IMR-90 (cell line): ENCODE data around the gene LSM12. TPM values are rescaled to one million over a fixed set of nuclear protein-coding genes. Genes with fewer than 3 reads are reported as not detected.

Experiments
- ATAC-seq: fragments of 200-7000 bp; cut with Tn5 transposase; 2 replicates; pipeline ENCODE4 v1.9.1; 2020; ENCODE audit warnings: low read depth, mild to moderate bottlenecking, moderate library complexity
- Bru-seq: library from RNA; stranded (reverse); fragments of 400-500 nt; gene quantifications from one replicate; lab custom pipeline; 2021; lab: Mats Ljungman, UMichigan
- BruChase-seq, 2 experiments: library from RNA; stranded (reverse); fragments of 400-500 nt; gene quantifications; one replicate each; lab custom pipeline; 2021; lab: Mats Ljungman, UMichigan
- BruUV-seq: library from RNA; stranded (reverse); fragments of 400-500 nt; replicated peaks from 2 replicates; lab custom pipeline; 2021; lab: Mats Ljungman, UMichigan
- CTCF ChIA-PET: fragments of 300-600 bp; formaldehyde crosslinking; extraction: SDS; loops from one replicate; lab custom pipeline; 2021; ENCODE audit warnings: antibody characterized with exemption; lab: Yijun Ruan, JAX
- POLR2A ChIA-PET: fragments of 300-600 bp; sonication (Branson Sonifier 250); formaldehyde crosslinking; loops from one replicate; lab custom pipeline; 2022; ENCODE audit warnings: antibody characterized with exemption; ENCODE audit not compliant: unreplicated experiment; lab: Charles Lee
- DNase-seq: peaks from one replicate; pipeline ENCODE4 v3.0.0; 2013
- H2AFZ ChIP-seq: replicated peaks from 2 replicates; pipeline ENCODE3; 2013; ENCODE audit warnings: low read length, mild to moderate bottlenecking; ENCODE audit not compliant: poor library complexity
- H2AK5ac ChIP-seq: 2 replicates; pipeline ENCODE4 v1.6.1; 2013; ENCODE audit warnings: low read depth, low read length, inconsistent platforms
- H2AK9ac ChIP-seq: replicated peaks from 2 replicates; pipeline ENCODE3; 2013; ENCODE audit warnings: mild to moderate bottlenecking, low read depth, low read length, moderate library complexity; ENCODE audit not compliant: poor library complexity
- H2BK120ac ChIP-seq: 2 replicates; pipeline ENCODE4 v1.6.1; 2013; ENCODE audit warnings: low read depth, low read length, inconsistent platforms
- H2BK15ac ChIP-seq: 3 replicates; pipeline ENCODE4 v1.6.1; 2013; ENCODE audit warnings: low read depth, low read length, inconsistent platforms
- H2BK20ac ChIP-seq: 2 replicates; pipeline ENCODE4 v1.6.1; 2013; ENCODE audit warnings: low read depth, mild to moderate bottlenecking, inconsistent platforms, low read length, moderate library complexity
- H2BK5ac ChIP-seq: 2 replicates; pipeline ENCODE4 v1.6.1; 2013; ENCODE audit warnings: mild to moderate bottlenecking, low read depth, low read length, inconsistent platforms; ENCODE audit not compliant: poor library complexity, severe bottlenecking
- H3K14ac ChIP-seq: replicated peaks from 2 replicates; pipeline ENCODE4 v1.6.1; 2013; ENCODE audit warnings: low read depth, low read length, inconsistent platforms
- H3K18ac ChIP-seq: 2 replicates; pipeline ENCODE4 v1.6.1; 2013; ENCODE audit warnings: low read depth, low read length, control low read depth
- H3K23ac ChIP-seq: 2 replicates; pipeline ENCODE4 v1.6.1; 2013; ENCODE audit warnings: low read depth, low read length, inconsistent platforms
- H3K27ac ChIP-seq: 2 replicates; pipeline ENCODE4 v1.5.1; 2013; ENCODE audit warnings: mild to moderate bottlenecking, control low read depth, low read length; ENCODE audit not compliant: insufficient read depth
- H3K27me3 ChIP-seq: 2 replicates; pipeline ENCODE4 v1.6.1; 2013; ENCODE audit warnings: low read length; ENCODE audit not compliant: control insufficient read depth, insufficient read depth
- H3K36me3 ChIP-seq: 2 replicates; pipeline ENCODE4 v1.6.1; 2013; ENCODE audit warnings: low read length, mixed read lengths; ENCODE audit not compliant: control insufficient read depth, insufficient read depth
- H3K4ac ChIP-seq: 2 replicates; pipeline ENCODE4 v1.6.1; 2013; ENCODE audit warnings: low read depth, low read length, inconsistent platforms
- H3K4me1 ChIP-seq: 2 replicates; pipeline ENCODE4 v1.6.1; 2013; ENCODE audit warnings: low read length, mixed read lengths; ENCODE audit not compliant: control insufficient read depth, insufficient read depth
- H3K4me2 ChIP-seq: 2 replicates; pipeline ENCODE4 v1.6.1; 2013; ENCODE audit warnings: low read depth, mild to moderate bottlenecking, control low read depth, low read length, moderate library complexity
- H3K4me3 ChIP-seq: 2 replicates; pipeline ENCODE4 v1.5.1; 2013; ENCODE audit warnings: low read depth, mild to moderate bottlenecking, control low read depth, low read length, moderate library complexity; ENCODE audit not compliant: insufficient read depth
- H3K56ac ChIP-seq: 2 replicates; pipeline ENCODE4 v1.6.1; 2013; ENCODE audit warnings: low read length, inconsistent platforms; ENCODE audit not compliant: insufficient read depth; ENCODE audit errors: extremely low read depth
- H3K79me1 ChIP-seq, 2 experiments: 2 replicates each; pipeline ENCODE4 v1.6.1; 2013; ENCODE audit warnings: low read length in 2 of 2, inconsistent platforms in 1 of 2, low read depth in 1 of 2
- H3K9ac ChIP-seq: 2 replicates; pipeline ENCODE4 v1.6.1; 2013; ENCODE audit warnings: low read depth, low read length, control low read depth
- H3K9me1 ChIP-seq: 2 replicates; pipeline ENCODE4 v1.6.1; 2013; ENCODE audit warnings: low read length, inconsistent platforms; ENCODE audit not compliant: insufficient read depth
- H3K9me3 ChIP-seq: 2 replicates; pipeline ENCODE4 v1.6.1; 2013; ENCODE audit warnings: low read length; ENCODE audit not compliant: control insufficient read depth, insufficient read depth
- H4K20me1 ChIP-seq: 2 replicates; pipeline ENCODE4 v1.6.1; 2013; ENCODE audit warnings: low read length, inconsistent platforms; ENCODE audit not compliant: insufficient read depth
- H4K5ac ChIP-seq: 2 replicates; pipeline ENCODE4 v1.6.1; 2013; ENCODE audit warnings: mild to moderate bottlenecking, low read depth, low read length, control low read depth
- H4K8ac ChIP-seq, 2 experiments: 2 replicates each; pipeline ENCODE4 v1.6.1; 2013; ENCODE audit warnings: low read depth in 2 of 2, low read length in 2 of 2, control low read depth in 1 of 2, inconsistent platforms in 1 of 2
- H4K91ac ChIP-seq: 2 replicates; pipeline ENCODE4 v1.6.1; 2013; ENCODE audit warnings: low read depth, low read length, inconsistent platforms; ENCODE audit not compliant: insufficient read depth
- BHLHE40 ChIP-seq: fragments of 150-350 bp; IDR thresholded peaks from 2 replicates; pipeline ENCODE4 v1.6.1; 2016; ENCODE audit warnings: mild to moderate bottlenecking, low read depth, low read length
- CEBPB ChIP-seq: IDR thresholded peaks from 2 replicates; pipeline ENCODE4 v1.6.1; 2012; ENCODE audit warnings: low read depth, low read length, improper control_type of control experiment
- CHD1 ChIP-seq: IDR thresholded peaks from 2 replicates; pipeline ENCODE4 v1.6.1; 2012; ENCODE audit warnings: low read depth, low read length, improper control_type of control experiment
- MAFK ChIP-seq: IDR thresholded peaks from 2 replicates; pipeline ENCODE4 v1.6.1; 2012; ENCODE audit warnings: low read depth, low read length, improper control_type of control experiment
- MAZ ChIP-seq: IDR thresholded peaks from 2 replicates; pipeline ENCODE4 v1.6.1; 2012; ENCODE audit warnings: low read depth, mild to moderate bottlenecking, low read length, improper control_type of control experiment, moderate library complexity, borderline replicate concordance
- MXI1 ChIP-seq: IDR thresholded peaks from 2 replicates; pipeline ENCODE4 v1.6.1; 2012; ENCODE audit warnings: low read depth, mild to moderate bottlenecking, low read length, moderate library complexity, borderline replicate concordance
- NFE2L2 ChIP-seq: fragments of 150-350 bp; IDR thresholded peaks from 2 replicates; pipeline ENCODE4 v1.6.1; 2016; ENCODE audit warnings: low read depth, mild to moderate bottlenecking, low read length
- POLR2A ChIP-seq: IDR thresholded peaks from 2 replicates; pipeline ENCODE4 v1.6.1; 2012; ENCODE audit warnings: mild to moderate bottlenecking, low read depth, low read length
- RAD21 ChIP-seq: IDR thresholded peaks from 2 replicates; pipeline ENCODE4 v1.6.1; 2012; ENCODE audit warnings: low read length, improper control_type of control experiment
- RCOR1 ChIP-seq: IDR thresholded peaks from 2 replicates; pipeline ENCODE4 v1.6.1; 2012; ENCODE audit warnings: mild to moderate bottlenecking, low read length, improper control_type of control experiment; ENCODE audit not compliant: insufficient replicate concordance
- RFX5 ChIP-seq: IDR thresholded peaks from 2 replicates; pipeline ENCODE4 v1.8.0; 2012; ENCODE audit warnings: low read depth, mild to moderate bottlenecking, low read length, moderate library complexity
- SMC3 ChIP-seq: fragments of 150-350 bp; IDR thresholded peaks from 2 replicates; pipeline ENCODE4 v1.6.1; 2016; ENCODE audit warnings: low read depth, mild to moderate bottlenecking, antibody characterized with exemption, low read length, moderate library complexity
- WGBS, 2 experiments: methylation state at CpG; one replicate each; pipeline versions ENCODE4 v1.1.5 to v1.1.7; 2013; ENCODE audit warnings: missing lambda C conversion rate in 2 of 2; ENCODE audit not compliant: insufficient read length in 1 of 2; ENCODE audit errors: extremely low coverage in 2 of 2; 5-methylcytosine and 5-hydroxymethylcytosine counted together
- dilution Hi-C: fragments of 300-500 bp; cut with HindIII; formaldehyde crosslinking; loops from one replicate; pipeline ENCODE4 v1.14.3; 2018; ENCODE audit warnings: low sequenced_read_pairs; ENCODE audit not compliant: unreplicated experiment
- in situ Hi-C: fragments of 300-500 bp; cut with MboI; formaldehyde crosslinking; loops from 3 replicates; pipeline ENCODE4 v1.14.3; 2019; ENCODE audit warnings: low sequenced_read_pairs, inconsistent platforms, mixed read lengths
- intact Hi-C: fragments of 100-400 bp; cut with micrococcal nuclease; formaldehyde crosslinking; loops from 2 replicates; pipeline ENCODE4 v1.10.0; 2022
- long read RNA-seq: library from polyadenylated mRNA; unstranded; transcript quantifications from one replicate; pipeline ENCODE4 v2.0.0, GENCODE V29; 2021; ENCODE audit not compliant: unreplicated experiment
- polyA plus RNA-seq, 3 experiments: library from polyadenylated mRNA; depleted of rRNA; stranded (reverse); fragments of >200 nt; gene quantifications; 2 replicates each; pipeline ENCODE4 v1.2.3, GENCODE V29; 2012; ENCODE audit warnings: low replicate concordance in 1 of 3
- total RNA-seq: library from RNA; depleted of rRNA; stranded (reverse); fragments of >200 nt; gene quantifications from 2 replicates; pipeline ENCODE4 v1.2.3, GENCODE V29; 2012; rRNA removed
- TF ChIP-seq, protein P1 (sequence below): fragments of 150-350 bp; IDR thresholded peaks from 2 replicates; pipeline ENCODE4 v1.6.1; 2017; ENCODE audit warnings: mild to moderate bottlenecking, antibody characterized with exemption, low read length, low read depth
- TF ChIP-seq, protein P2 (sequence below): fragments of 150-350 bp; IDR thresholded peaks from 2 replicates; pipeline ENCODE4 v1.6.1; 2016; ENCODE audit warnings: low read depth, mild to moderate bottlenecking, low read length, moderate library complexity, borderline replicate concordance

LSM12 gene
- total RNA-seq = 41.0 and 50.3 TPM in 2 replicates
- 37.6 and 38.0 TPM in 2 replicates for polyA plus RNA-seq (2012; rRNA removed)
- polyA plus RNA-seq (2012; cell fraction: cytosol; rRNA removed) = 20.3 and 21.4 TPM in 2 replicates
- polyA plus RNA-seq (2012; cell fraction: nucleus; rRNA removed; ENCODE audit: low replicate concordance) = 8.8 and 29.9 TPM in 2 replicates
- Bru-seq, nascent RNA = percentile 90 among the genes with signal in this experiment
- BruChase-seq, experiment 1, labeled RNA remaining after a 6-hour chase = percentile 95 among the genes with signal in this experiment
- BruChase-seq, experiment 2, labeled RNA remaining after a 2-hour chase = percentile 86 among the genes with signal in this experiment
- long read RNA-seq, transcript LSM12-201 (5 exons, 2,308 nt) = major isoform, 13 of 20 reads
- long read RNA-seq, partial matches to known transcripts = 2 of 20 reads
- long read RNA-seq, other reads (novel, unspliced or antisense) = 4 of 20 reads

DNA sequence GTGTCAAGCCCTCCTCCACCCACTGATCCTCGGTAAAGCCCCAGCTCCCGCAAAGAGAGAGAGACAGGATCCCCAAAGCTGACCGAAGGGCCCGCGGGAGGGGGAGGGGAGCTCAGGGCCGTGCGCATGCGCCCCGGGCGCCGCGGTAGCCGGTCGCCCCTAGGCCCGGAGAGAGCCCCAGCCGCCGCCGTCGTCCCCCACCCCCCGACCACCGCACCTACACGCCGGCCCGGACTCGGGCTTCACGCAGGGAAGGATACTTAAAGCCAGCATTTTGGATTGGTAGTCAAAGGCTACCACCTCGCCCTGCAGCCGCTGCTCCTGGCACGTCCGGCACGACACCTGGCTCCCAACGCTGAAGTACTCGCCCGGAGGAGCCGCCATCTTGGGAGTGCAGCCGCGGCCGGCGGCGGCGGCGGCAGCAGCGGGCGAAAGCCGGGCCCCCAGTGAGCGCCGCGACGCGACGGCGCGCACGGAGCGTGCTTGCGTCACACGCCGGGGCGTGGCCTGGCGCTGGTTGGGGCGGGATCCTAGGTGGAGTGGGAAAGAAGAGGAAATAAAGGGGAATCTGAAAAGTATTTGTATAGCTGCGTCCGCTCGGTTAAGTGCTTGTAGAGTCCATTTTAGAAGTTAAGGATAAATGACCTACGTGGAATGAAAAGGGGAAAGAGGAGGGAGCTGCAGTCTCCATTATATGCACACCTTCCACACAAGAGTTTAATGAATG lies at the start of gene LSM12:
Gene LSM12, minus strand, starts transcription at position 468 of the 727 bp plus-strand sequence. Its CDS starts 84 bp downstream, at position 384.
- H2AFZ ChIP-seq = peak within 1 kb of the TSS; percentile 93
- 1% methylated on average over 29 of the region's 65 CpGs; no CpG with 5 or more reads in 1 of the 2 experiments for WGBS, 2 experiments
- CTCF ChIA-PET = interaction anchor here (0.6 to 2.3 kb wide), 2 partner anchors 11 to 50 kb away, joined by 3 to 8 read pairs; no protein-coding TSS in a partner anchor
- TF ChIP-seq SMC3 (no peak), MXI1 (no peak), CHD1 (no peak; the same call in 1 of the 2 replicates), RCOR1 (no peak), MAFK (no peak), POLR2A (peak; percentile 87), BHLHE40 (no peak), NFE2L2 (no peak), RAD21 (no peak; the same call in 1 of the 2 replicates), MAZ (peak; percentile 90; the same call in 1 of the 2 replicates), RFX5 (no peak), CEBPB (peak; percentile 88)
- TF ChIP-seq, protein P1, sequence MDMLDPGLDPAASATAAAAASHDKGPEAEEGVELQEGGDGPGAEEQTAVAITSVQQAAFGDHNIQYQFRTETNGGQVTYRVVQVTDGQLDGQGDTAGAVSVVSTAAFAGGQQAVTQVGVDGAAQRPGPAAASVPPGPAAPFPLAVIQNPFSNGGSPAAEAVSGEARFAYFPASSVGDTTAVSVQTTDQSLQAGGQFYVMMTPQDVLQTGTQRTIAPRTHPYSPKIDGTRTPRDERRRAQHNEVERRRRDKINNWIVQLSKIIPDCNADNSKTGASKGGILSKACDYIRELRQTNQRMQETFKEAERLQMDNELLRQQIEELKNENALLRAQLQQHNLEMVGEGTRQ = 0 out of 2 replicates have a peak, but pooled peaks have one; percentile 5
- TF ChIP-seq, protein P2, sequence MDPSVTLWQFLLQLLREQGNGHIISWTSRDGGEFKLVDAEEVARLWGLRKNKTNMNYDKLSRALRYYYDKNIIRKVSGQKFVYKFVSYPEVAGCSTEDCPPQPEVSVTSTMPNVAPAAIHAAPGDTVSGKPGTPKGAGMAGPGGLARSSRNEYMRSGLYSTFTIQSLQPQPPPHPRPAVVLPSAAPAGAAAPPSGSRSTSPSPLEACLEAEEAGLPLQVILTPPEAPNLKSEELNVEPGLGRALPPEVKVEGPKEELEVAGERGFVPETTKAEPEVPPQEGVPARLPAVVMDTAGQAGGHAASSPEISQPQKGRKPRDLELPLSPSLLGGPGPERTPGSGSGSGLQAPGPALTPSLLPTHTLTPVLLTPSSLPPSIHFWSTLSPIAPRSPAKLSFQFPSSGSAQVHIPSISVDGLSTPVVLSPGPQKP = no peak

More for the DNA sequence above, at the start of gene LSM12:
- peak within 1 kb of the TSS; percentile 96 for H3K4me2 ChIP-seq
- peak within 1 kb of the TSS; percentile 79 for H3K56ac ChIP-seq
- H2AK9ac ChIP-seq = peak within 1 kb of the TSS; percentile 21
- peak within 1 kb of the TSS; percentile 62 to 98 for H4K8ac ChIP-seq
- peaks cover 9 to 39% of the 10 kb centered on the region in 2 experiments for H3K79me1 ChIP-seq
- in situ Hi-C loops (no loop called here), intact Hi-C loops (loop anchor here (1.0 kb wide), 1 partner anchor 42 kb away; no protein-coding TSS in a partner anchor), dilution Hi-C loops (no loop called here)
- peak within 1 kb of the TSS; percentile 66 for H3K18ac ChIP-seq
- peak within 1 kb of the TSS; percentile 98 for H3K23ac ChIP-seq
- POLR2A ChIA-PET = interaction anchor here (0.5 to 0.7 kb wide), 2 partner anchors 40 to 706 kb away, joined by 3 to 4 read pairs; no protein-coding TSS in a partner anchor
- peak within 1 kb of the TSS; percentile 84 for H2BK5ac ChIP-seq
- no peak within 1 kb of the TSS for H2BK20ac ChIP-seq
- H3K14ac ChIP-seq = peak within 1 kb of the TSS; percentile 94
- H3K27ac ChIP-seq = peak within 1 kb of the TSS; percentile 93
- peak within 1 kb of the TSS; percentile 12; the same call in 1 of the 3 replicates for H2BK15ac ChIP-seq
- H2BK120ac ChIP-seq = peak within 1 kb of the TSS; percentile 66; the same call in 1 of the 2 replicates
- ATAC-seq (peak; percentile 80), DNase-seq (peak; percentile 88)
- peaks cover 5% of the 10 kb centered on the region for H3K4me1 ChIP-seq
- peak within 1 kb of the TSS; percentile 89 for H2AK5ac ChIP-seq
- H3K9me3 ChIP-seq = no peaks in the 10 kb centered on the region
- peaks cover 9% of the 10 kb centered on the region for H3K36me3 ChIP-seq
- H3K4me3 ChIP-seq = peak within 1 kb of the TSS; percentile 83
- H4K91ac ChIP-seq = peak within 1 kb of the TSS; percentile 80
- peak within 1 kb of the TSS; percentile 95 for H3K9ac ChIP-seq
- H3K9me1 ChIP-seq = peaks cover 3% of the 10 kb centered on the region; the same call in 1 of the 2 replicates
- no peaks in the 10 kb centered on the region for H3K27me3 ChIP-seq
- H3K4ac ChIP-seq = peak within 1 kb of the TSS; percentile 96
- H4K5ac ChIP-seq = peak within 1 kb of the TSS; percentile 79
- no TSS peak for BruUV-seq
- peaks cover 46% of the 10 kb centered on the region for H4K20me1 ChIP-seq
